ENCODE results near the gene IKZF5. TPM values are rescaled to one million over a fixed set of nuclear protein-coding genes. Genes with fewer than 3 reads are reported as not detected.

IKZF5 gene
- total RNA-seq, 2 experiments from 2014 or later, result 81.8 to 87.1 TPM

DNA sequence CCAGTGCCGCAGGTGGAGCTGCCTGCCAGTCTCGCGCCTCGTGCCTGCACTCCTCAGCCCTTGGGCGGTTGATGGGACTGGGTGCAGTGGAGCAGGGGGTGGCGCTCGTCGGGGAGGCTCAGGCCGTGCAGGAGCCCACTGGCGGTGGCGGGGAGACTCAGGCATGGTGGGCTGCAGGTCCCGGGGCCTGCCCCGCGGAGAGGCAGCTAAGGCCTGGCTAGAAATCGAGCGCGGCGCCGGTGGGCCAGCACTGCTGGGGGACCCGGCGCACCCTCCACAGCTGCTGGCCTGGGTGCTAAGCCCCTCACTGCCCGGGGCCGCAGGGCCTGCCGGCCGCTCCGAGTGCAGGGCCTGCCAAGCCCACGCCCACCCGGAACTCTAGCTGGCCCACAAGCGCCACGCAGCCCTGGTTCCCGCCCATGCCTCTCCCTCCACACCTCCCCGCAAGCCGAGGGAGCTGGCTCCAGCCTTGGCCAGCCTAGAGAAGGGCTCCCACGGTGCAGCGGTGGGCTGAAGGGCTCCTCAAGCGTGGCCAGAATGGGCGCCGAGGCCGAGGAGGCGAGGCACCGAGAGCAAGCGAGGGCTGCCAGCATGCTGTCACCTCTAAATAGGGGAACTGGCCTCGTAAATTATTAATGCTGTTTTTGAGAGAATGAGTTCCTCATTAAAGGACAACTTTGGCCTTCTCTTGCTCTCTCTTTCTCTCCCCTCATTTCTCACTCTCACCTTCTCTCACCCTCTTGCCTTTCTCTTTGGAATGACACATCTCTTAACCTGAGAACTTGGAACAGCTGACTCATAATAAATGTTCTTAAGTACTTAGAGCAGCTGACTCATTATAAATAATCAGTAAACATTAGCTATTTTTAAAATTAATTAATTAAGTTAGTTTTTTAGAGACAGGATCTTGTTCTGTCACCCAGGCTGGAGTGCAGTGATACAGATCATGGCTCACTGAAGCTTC lies 5.1 kb upstream of the IKZF5 start:
- peaks cover 6% of the 10 kb centered on the region for H3K36me3 ChIP-seq (ENCODE audit: insufficient read depth, low read length)
- intact Hi-C loops (cut with DNase I, micrococcal nuclease), result loop anchor here in 1 of 2 experiments (10.0 kb wide), 2 partner anchors 1039 to 1401 kb away; partner anchors contain the start of genes NSMCE4A and OAT
- TF ChIP-seq, protein P1, sequence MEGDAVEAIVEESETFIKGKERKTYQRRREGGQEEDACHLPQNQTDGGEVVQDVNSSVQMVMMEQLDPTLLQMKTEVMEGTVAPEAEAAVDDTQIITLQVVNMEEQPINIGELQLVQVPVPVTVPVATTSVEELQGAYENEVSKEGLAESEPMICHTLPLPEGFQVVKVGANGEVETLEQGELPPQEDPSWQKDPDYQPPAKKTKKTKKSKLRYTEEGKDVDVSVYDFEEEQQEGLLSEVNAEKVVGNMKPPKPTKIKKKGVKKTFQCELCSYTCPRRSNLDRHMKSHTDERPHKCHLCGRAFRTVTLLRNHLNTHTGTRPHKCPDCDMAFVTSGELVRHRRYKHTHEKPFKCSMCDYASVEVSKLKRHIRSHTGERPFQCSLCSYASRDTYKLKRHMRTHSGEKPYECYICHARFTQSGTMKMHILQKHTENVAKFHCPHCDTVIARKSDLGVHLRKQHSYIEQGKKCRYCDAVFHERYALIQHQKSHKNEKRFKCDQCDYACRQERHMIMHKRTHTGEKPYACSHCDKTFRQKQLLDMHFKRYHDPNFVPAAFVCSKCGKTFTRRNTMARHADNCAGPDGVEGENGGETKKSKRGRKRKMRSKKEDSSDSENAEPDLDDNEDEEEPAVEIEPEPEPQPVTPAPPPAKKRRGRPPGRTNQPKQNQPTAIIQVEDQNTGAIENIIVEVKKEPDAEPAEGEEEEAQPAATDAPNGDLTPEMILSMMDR (IDR thresholded peaks at IDR 0.05), result no peak
- H3K27ac ChIP-seq (ENCODE audit: low read depth in 1 of 2, low read length in 2 of 2), result no peak overlapping the region
- ATAC-seq (ENCODE audit: poor library complexity), result no peak
- no peaks in the 10 kb centered on the region for H3K9me3 ChIP-seq (ENCODE audit: control insufficient read depth in 1 of 2, insufficient read depth in 1 of 2, low read length in 2 of 2)
- no peak overlapping the region for H3K4me3 Mint-ChIP-seq
- no peak overlapping the region for H3K27ac Mint-ChIP-seq
- H3K4me3 ChIP-seq (ENCODE audit: low read length), result no peak overlapping the region
- ChIA-PET POLR2A (interaction anchor here (1.6 kb wide), 1 partner anchor 33 kb away, joined by 3 read pairs; the partner anchor contains the start of gene PSTK), CTCF (interaction anchor here (1.2 kb wide), 1 partner anchor 34 kb away, joined by 3 read pairs; the partner anchor contains the start of gene PSTK)
- H3K36me3 Mint-ChIP-seq (ENCODE audit: low read depth), result peaks cover 5% of the 10 kb centered on the region
- no peaks in the 10 kb centered on the region for H3K27me3 ChIP-seq (ENCODE audit: control insufficient read depth in 1 of 2, insufficient read depth in 2 of 2, low read length in 2 of 2)
- no peak for DNase-seq
- peaks cover 15% of the 10 kb centered on the region for H3K4me1 ChIP-seq (ENCODE audit: insufficient read depth, low read length)
- no peaks in the 10 kb centered on the region for H3K27me3 Mint-ChIP-seq
- H3K4me1 Mint-ChIP-seq (ENCODE audit: low read depth), result peaks cover 25% of the 10 kb centered on the region
- no peaks in the 10 kb centered on the region for H3K9me3 Mint-ChIP-seq

DNA sequence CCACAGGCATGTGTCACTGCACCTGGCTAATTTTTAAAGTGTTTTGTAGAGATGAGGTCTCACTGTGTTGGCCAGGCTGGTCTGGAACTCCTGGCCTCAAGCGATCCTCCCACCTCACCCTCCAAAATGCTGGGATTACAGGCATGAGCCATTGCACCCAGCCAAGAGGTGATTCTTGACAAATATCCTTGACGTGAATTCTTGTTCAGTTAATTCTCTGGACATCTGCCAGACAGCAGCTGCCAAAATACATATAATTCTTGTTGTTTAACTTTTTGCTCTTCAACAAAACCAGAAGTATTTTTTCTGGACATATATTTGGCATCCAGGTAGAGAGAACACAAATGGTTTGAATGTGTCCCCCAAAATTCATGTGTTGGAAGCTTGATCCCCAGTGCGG lies 3.4 kb upstream of the IKZF5 start:
- no peaks in the 10 kb centered on the region for H3K9me3 Mint-ChIP-seq
- no peak overlapping the region for H3K4me3 ChIP-seq (ENCODE audit: low read length)
- ATAC-seq (ENCODE audit: poor library complexity) (no peak), DNase-seq (no peak)
- peaks cover 6% of the 10 kb centered on the region for H3K36me3 ChIP-seq (ENCODE audit: insufficient read depth, low read length)
- intact Hi-C loops (cut with DNase I, micrococcal nuclease), result loop anchor here in 1 of 2 experiments (2.0 to 10.0 kb wide), 3 partner anchors 55 to 1403 kb away; partner anchors contain the start of genes NSMCE4A and OAT
- ChIA-PET POLR2A (interaction anchor here (1.6 kb wide), 1 partner anchor 32 kb away, joined by 3 read pairs; the partner anchor contains the start of gene PSTK), CTCF (no interaction called here)
- TF ChIP-seq, protein P1 (IDR thresholded peaks at IDR 0.05), result no peak
- no peaks in the 10 kb centered on the region for H3K27me3 Mint-ChIP-seq
- peaks cover 19% of the 10 kb centered on the region for H3K4me1 ChIP-seq (ENCODE audit: insufficient read depth, low read length)
- H3K27me3 ChIP-seq (ENCODE audit: control insufficient read depth in 1 of 2, insufficient read depth in 2 of 2, low read length in 2 of 2), result no peaks in the 10 kb centered on the region
- no peak overlapping the region for H3K4me3 Mint-ChIP-seq
- H3K36me3 Mint-ChIP-seq (ENCODE audit: low read depth), result peaks cover 15% of the 10 kb centered on the region
- H3K9me3 ChIP-seq (ENCODE audit: control insufficient read depth in 1 of 2, insufficient read depth in 1 of 2, low read length in 2 of 2), result no peaks in the 10 kb centered on the region
- H3K4me1 Mint-ChIP-seq (ENCODE audit: low read depth), result peaks cover 39% of the 10 kb centered on the region
- H3K27ac Mint-ChIP-seq, result no peak overlapping the region
- H3K27ac ChIP-seq (ENCODE audit: low read depth in 1 of 2, low read length in 2 of 2), result no peak overlapping the region

DNA sequence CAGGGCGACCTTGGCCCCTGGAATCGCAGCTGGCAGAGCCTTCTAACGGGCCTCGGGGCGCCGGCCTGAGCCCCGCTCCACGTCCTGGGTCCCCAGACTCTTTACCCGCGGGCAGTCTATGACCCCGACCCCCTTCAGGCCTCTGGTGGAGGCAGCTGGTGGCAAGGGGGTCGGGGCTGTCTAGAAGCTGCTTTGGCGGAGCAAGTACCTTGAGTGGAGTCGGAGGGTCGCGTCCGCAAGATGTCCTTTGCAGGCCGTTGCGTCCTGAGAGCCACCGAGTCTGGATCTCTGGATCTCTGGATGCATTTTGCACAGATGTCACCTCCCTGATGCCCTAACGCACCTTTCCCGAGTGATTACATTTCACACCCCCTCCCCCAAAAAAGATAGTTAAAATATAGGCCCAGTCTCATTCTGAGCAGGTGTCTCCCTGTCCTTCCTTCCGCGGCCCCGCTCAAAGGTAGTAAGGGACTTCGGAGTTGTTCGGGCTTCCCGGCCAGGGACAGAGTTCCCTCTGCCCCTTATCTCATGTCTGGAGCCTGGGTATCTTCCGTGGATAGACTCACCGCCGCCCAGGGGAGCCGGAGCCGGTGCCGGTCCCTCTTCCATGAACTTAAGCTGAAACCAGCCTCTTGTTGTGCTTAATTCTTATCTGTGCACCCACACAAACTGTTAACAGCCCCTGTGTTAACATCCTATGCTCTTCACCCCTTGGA lies 668 bp upstream of the IKZF5 start:
- Mint-ChIP-seq H3K4me1 (ENCODE audit: low read depth) (peaks cover 61% of the 10 kb centered on the region), H3K9me3 (no peaks in the 10 kb centered on the region), H3K36me3 (ENCODE audit: low read depth) (peaks cover 27% of the 10 kb centered on the region), H3K27ac (peak overlapping the region; percentile 95), H3K27me3 (no peaks in the 10 kb centered on the region), H3K4me3 (peak overlapping the region; percentile 97)
- no peaks in the 10 kb centered on the region for H3K27me3 ChIP-seq (ENCODE audit: control insufficient read depth in 1 of 2, insufficient read depth in 2 of 2, low read length in 2 of 2)
- DNase-seq (peak in 6 of 14 experiments; percentile 3 to 37 (median 15)), ATAC-seq (ENCODE audit: poor library complexity) (no peak)
- intact Hi-C loops (cut with DNase I, micrococcal nuclease), result loop anchor here (2.0 to 10.0 kb wide), 8 partner anchors 54 to 1908 kb away; partner anchors contain the start of genes BUB3 (in 2 of the 2), FAM24B (in 2 of the 2), ATE1 (in 1 of the 2) and C10orf88 (in 1 of the 2)
- H3K4me3 ChIP-seq (ENCODE audit: low read length), result peak overlapping the region; percentile 91
- peak overlapping the region; percentile 60 to 99 for H3K27ac ChIP-seq (ENCODE audit: low read depth in 1 of 2, low read length in 2 of 2)
- H3K9me3 ChIP-seq (ENCODE audit: control insufficient read depth in 1 of 2, insufficient read depth in 1 of 2, low read length in 2 of 2), result no peaks in the 10 kb centered on the region
- POLR2A ChIA-PET, result interaction anchor here (2.1 to 5.9 kb wide), 6 partner anchors 25 to 635 kb away, joined by 7 to 74 read pairs (median 32); partner anchors contain the start of genes BUB3, C10orf88, PLEKHA1 and PSTK
- TF ChIP-seq, protein P1 (IDR thresholded peaks at IDR 0.05), result no peak
- H3K36me3 ChIP-seq (ENCODE audit: insufficient read depth, low read length), result peaks cover 14% of the 10 kb centered on the region
- H3K4me1 ChIP-seq (ENCODE audit: insufficient read depth, low read length), result peaks cover 22% of the 10 kb centered on the region
- CTCF ChIA-PET, result interaction anchor here (1.8 to 3.9 kb wide), 2 partner anchors 12 to 28 kb away, joined by 4 to 27 read pairs; partner anchors contain the start of gene PSTK
